ENCODE data around the gene SCUBE2.

DNA sequence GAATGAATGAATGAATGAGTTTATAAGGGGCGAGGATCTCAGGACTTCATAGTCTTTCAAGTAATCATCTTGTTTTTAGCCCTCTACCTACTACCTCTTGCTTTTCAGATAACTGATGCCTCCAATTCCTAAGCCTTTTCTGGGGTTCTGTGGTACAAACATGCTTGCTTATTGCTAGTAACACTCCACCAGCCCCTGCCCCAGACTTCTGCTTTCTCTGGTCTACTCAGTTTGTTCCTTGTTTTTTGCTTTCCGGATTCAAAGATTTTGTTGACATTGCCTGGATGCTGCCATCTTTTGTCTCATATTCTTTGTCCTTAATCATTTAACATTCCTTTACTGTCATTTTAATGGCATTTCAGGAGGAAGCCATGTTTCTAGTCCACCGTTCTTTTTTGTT, 118.3 kb downstream of the SCUBE2 start:
- TF ChIP-seq POLR2A (IDR thresholded peaks at IDR 0.05), result no peak
- TF ChIP-seq, protein P1, sequence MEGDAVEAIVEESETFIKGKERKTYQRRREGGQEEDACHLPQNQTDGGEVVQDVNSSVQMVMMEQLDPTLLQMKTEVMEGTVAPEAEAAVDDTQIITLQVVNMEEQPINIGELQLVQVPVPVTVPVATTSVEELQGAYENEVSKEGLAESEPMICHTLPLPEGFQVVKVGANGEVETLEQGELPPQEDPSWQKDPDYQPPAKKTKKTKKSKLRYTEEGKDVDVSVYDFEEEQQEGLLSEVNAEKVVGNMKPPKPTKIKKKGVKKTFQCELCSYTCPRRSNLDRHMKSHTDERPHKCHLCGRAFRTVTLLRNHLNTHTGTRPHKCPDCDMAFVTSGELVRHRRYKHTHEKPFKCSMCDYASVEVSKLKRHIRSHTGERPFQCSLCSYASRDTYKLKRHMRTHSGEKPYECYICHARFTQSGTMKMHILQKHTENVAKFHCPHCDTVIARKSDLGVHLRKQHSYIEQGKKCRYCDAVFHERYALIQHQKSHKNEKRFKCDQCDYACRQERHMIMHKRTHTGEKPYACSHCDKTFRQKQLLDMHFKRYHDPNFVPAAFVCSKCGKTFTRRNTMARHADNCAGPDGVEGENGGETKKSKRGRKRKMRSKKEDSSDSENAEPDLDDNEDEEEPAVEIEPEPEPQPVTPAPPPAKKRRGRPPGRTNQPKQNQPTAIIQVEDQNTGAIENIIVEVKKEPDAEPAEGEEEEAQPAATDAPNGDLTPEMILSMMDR (IDR thresholded peaks at IDR 0.05), result no peak

Measured in Peyer's patch (tissue), 4 donors.